Measurements from ENCODE around the gene SPDYE4. TPM values are rescaled to one million over a fixed set of nuclear protein-coding genes. Genes with fewer than 3 reads are reported as not detected.

SPDYE4 gene
- total RNA-seq, 1 donor from 2014 or later, result not detected

- DNase-seq (ENCODE audit: low read depth), result no peak
Measured at GRCh38 chr17:8712698-8713097, 45.6 kb downstream of the SPDYE4 start.

GRCh38 chr17:8711291-8711690 lies 47.1 kb downstream of the SPDYE4 start:
- DNase-seq (ENCODE audit: low read depth), result no peak

GRCh38 chr17:8710813-8711212 lies 47.5 kb downstream of the SPDYE4 start:
- DNase-seq (ENCODE audit: low read depth), result no peak

- no peak for DNase-seq (ENCODE audit: low read depth)
Measured at GRCh38 chr17:8709006-8709405, 49.3 kb downstream of the SPDYE4 start.

- no peak for DNase-seq (ENCODE audit: low read depth)
Measured at GRCh38 chr17:8708025-8708461, 50.3 kb downstream of the SPDYE4 start.

- DNase-seq (ENCODE audit: low read depth), result no peak
Measured at GRCh38 chr17:8707332-8708024, 50.9 kb downstream of the SPDYE4 start.

- DNase-seq (ENCODE audit: low read depth), result no peak
Measured at GRCh38 chr17:8706431-8706830, 51.9 kb downstream of the SPDYE4 start.

GRCh38 chr17:8705427-8705826 lies 52.9 kb downstream of the SPDYE4 start:
- DNase-seq (ENCODE audit: low read depth), result no peak

- DNase-seq (ENCODE audit: low read depth), result no peak
Measured at GRCh38 chr17:8703001-8703400, 55.3 kb downstream of the SPDYE4 start.

- no peak for DNase-seq (ENCODE audit: low read depth)
Measured at GRCh38 chr17:8701754-8702153, 56.6 kb downstream of the SPDYE4 start.

- DNase-seq (ENCODE audit: low read depth), result no peak
Measured at GRCh38 chr17:8701221-8701620, 57.1 kb downstream of the SPDYE4 start.

Other genes with a start within 250 kb of the SPDYE4 start
- gene MYH10, start 127.8 kb downstream of the SPDYE4 start, total RNA-seq, result 49.5 and 149 TPM in 2 replicates
- not detected in 2 replicates for gene CCDC42, start 13.7 kb downstream of the SPDYE4 start, total RNA-seq
- 2.1 TPM in 1 of 2 replicates, not detected in the other for gene MFSD6L, start 40.8 kb upstream of the SPDYE4 start, total RNA-seq
- gene PIK3R6, start 109.1 kb upstream of the SPDYE4 start, total RNA-seq, result not detected in 2 replicates
- gene PIK3R5, start 207.2 kb upstream of the SPDYE4 start, total RNA-seq, result not detected in 2 replicates

All from renal cortical epithelial cell (primary cell).